ENCODE measurements around the gene MPEG1. TPM values are rescaled to one million over a fixed set of nuclear protein-coding genes. Genes with fewer than 3 reads are reported as not detected.

MPEG1 gene
- total and polyA plus RNA-seq, 2 of the 4 experiments (the other 2 are of a cell fraction), result not detected

- no peak for TF ChIP-seq USF2 (IDR thresholded peaks at IDR 0.05; ENCODE audit: low read depth, low read length)
- TF ChIP-seq CEBPB (IDR thresholded peaks at IDR 0.05; ENCODE audit: low read depth, low read length), result no peak
Measured at GRCh38 chr11:59172345-59173079, 40.2 kb downstream of the MPEG1 start (continued).
